ENCODE measurements around the gene LRRIQ1. TPM values are rescaled to one million over a fixed set of nuclear protein-coding genes. Genes with fewer than 3 reads are reported as not detected.

The LRRIQ1 gene
- total and polyA plus RNA-seq, 2 experiments from 2014 or later = 1.4 to 4.0 TPM

GRCh38 chr12:85266356-85266755 is 230.2 kb downstream of the LRRIQ1 start (continued):
- TF ChIP-seq ZNF462 (CRISPR knock-in tag; IDR thresholded peaks at IDR 0.05) (no peak), EZH2phosphoT487 (IDR thresholded peaks at IDR 0.05; ENCODE audit: unreplicated experiment) (no peak), ZNF331 (CRISPR knock-in tag; IDR thresholded peaks at IDR 0.05; ENCODE audit: low read depth) (no peak), EZH2 (IDR thresholded peaks at IDR 0.05; ENCODE audit: low read depth, unreplicated experiment) (no peak), ETS1 (IDR thresholded peaks at IDR 0.05) (no peak), CREB1 (CRISPR knock-in tag; IDR thresholded peaks at IDR 0.05; ENCODE audit: low read depth) (no peak)

GRCh38 chr12:85273381-85274314 is 237.5 kb downstream of the LRRIQ1 start:
- peaks cover 13% of the 10 kb centered on the region; the same call in 1 of the 2 replicates for H4K20me1 ChIP-seq (replicated peaks; ENCODE audit: insufficient read depth)
- no peaks in the 10 kb centered on the region for H3K79me2 ChIP-seq (replicated peaks; ENCODE audit: insufficient read depth)
- Mint-ChIP-seq H3K27ac (no peak overlapping the region), H3K4me1 (peaks cover 33% of the 10 kb centered on the region), H3K4me3 (peak overlapping the region; percentile 77), H3K9me3 (no peaks in the 10 kb centered on the region), H3K36me3 (ENCODE audit: low read depth) (no peaks in the 10 kb centered on the region), H3K27me3 (ENCODE audit: insufficient read depth, low read depth, poor library complexity) (peaks cover 61% of the 10 kb centered on the region)
- peak; percentile 75 for ATAC-seq
- peaks cover 82% of the 10 kb centered on the region for H3K27me3 ChIP-seq (ENCODE audit: insufficient read depth)
- H3K27ac ChIP-seq (ENCODE audit: low read depth) = no peak overlapping the region
- H3K4me1 ChIP-seq (ENCODE audit: insufficient read depth) = peaks cover 41% of the 10 kb centered on the region
- TF ChIP-seq EZH2phosphoT487 (IDR thresholded peaks at IDR 0.05; ENCODE audit: unreplicated experiment) (peak; percentile 71), EZH2 (IDR thresholded peaks at IDR 0.05; ENCODE audit: low read depth, unreplicated experiment) (peak; percentile 74), POLR2AphosphoS5 (IDR thresholded peaks at IDR 0.05; ENCODE audit: low read depth) (no peak)
- no peaks in the 10 kb centered on the region for H3K36me3 ChIP-seq (ENCODE audit: insufficient read depth)
- peak overlapping the region; percentile 63 for H3K4me3 ChIP-seq
- no peaks in the 10 kb centered on the region for H3K9me2 ChIP-seq (ENCODE audit: insufficient read depth)
- H3F3A ChIP-seq (replicated peaks; ENCODE audit: low read depth) = no peaks in the 10 kb centered on the region
- peak; percentile 68 for DNase-seq (ENCODE audit: low spot score)
- peak overlapping the region; percentile 89 for H3K4me2 ChIP-seq
- H2AFZ ChIP-seq = peak overlapping the region; percentile 77

Measured in GM23338 (cell line).